Kidney (tissue), 14 donors: ENCODE measurements around the gene HCAR2. TPM values are rescaled to one million over a fixed set of nuclear protein-coding genes. Genes with fewer than 3 reads are reported as not detected.

Experiments used
- DNase-seq, 5 donors: peaks; one replicate each; pipeline ENCODE4 v3.0.0-alpha.2; 2013 to 2020
- FAIRE-seq: peaks from 2 replicates; lab custom pipeline; 2012; peaks lifted over from hg19 to GRCh38; lab: Jason Lieb, UNC
- H3K27ac ChIP-seq, 2 donors: one replicate each; pipeline ENCODE4 v1.7.0; 2013; ENCODE audit warnings: low read depth in 2 of 2, low read length in 2 of 2, inconsistent platforms in 1 of 2
- H3K27me3 ChIP-seq: one replicate; pipeline ENCODE4 v1.7.1; 2013; ENCODE audit warnings: low read length, inconsistent platforms; ENCODE audit not compliant: control insufficient read depth, insufficient read depth
- H3K36me3 ChIP-seq, 3 donors: one replicate each; pipeline versions ENCODE4 v1.7.0 to v1.7.1; 2013; ENCODE audit warnings: low read length in 3 of 3, control low read depth in 1 of 3, inconsistent platforms in 1 of 3; ENCODE audit not compliant: insufficient read depth in 3 of 3, control insufficient read depth in 2 of 3
- H3K4me1 ChIP-seq, 3 donors: one replicate each; pipeline versions ENCODE4 v1.7.0 to v1.7.1; 2013; ENCODE audit warnings: low read length in 3 of 3, inconsistent platforms in 1 of 3, low read depth in 1 of 3; ENCODE audit not compliant: control insufficient read depth in 2 of 3, insufficient read depth in 2 of 3
- H3K4me3 ChIP-seq, 3 donors: one replicate each; pipeline versions ENCODE4 v1.7.0 to v1.8.1; 2013; ENCODE audit warnings: low read length in 3 of 3, control low read depth in 1 of 3, inconsistent platforms in 1 of 3
- H3K9ac ChIP-seq, 3 donors: one replicate each; pipeline versions ENCODE4 v1.7.0 to v1.7.1; 2013; ENCODE audit warnings: low read length in 3 of 3, control low read depth in 1 of 3, inconsistent platforms in 1 of 3
- H3K9me3 ChIP-seq, 3 donors: one replicate each; pipeline versions ENCODE4 v1.7.0 to v1.7.1; 2013; ENCODE audit warnings: low read length in 3 of 3, control low read depth in 1 of 3, inconsistent platforms in 1 of 3; ENCODE audit not compliant: control insufficient read depth in 2 of 3, insufficient read depth in 1 of 3
- intact Hi-C: fragments of 100-400 bp; cut with DNase I; formaldehyde crosslinking; loops from one replicate; pipeline ENCODE4 v1.11.1; 2022
- polyA plus RNA-seq: library from polyadenylated mRNA; stranded (reverse); fragments of 350-450 nt; fragmentation: Illumina TruSeq; extraction: RNeasy Lipid Tissue Mini Kit (QIAGEN cat#74804); gene quantifications from one replicate; pipeline ENCODE4 v1.2.3, GENCODE V29; 2014; ENCODE audit warnings: low read depth, low replicate concordance; ENCODE audit not compliant: insufficient read depth
- total RNA-seq: library from RNA; stranded (reverse); fragmentation: NEBNext Ultra II Directional; extraction: Animal tissue kit (Norgen Biotek cat#: 25700); gene quantifications from one replicate; pipeline ENCODE4 v1.2.1, GENCODE V29; 2021
- TF ChIP-seq, protein P1 (sequence below): IDR thresholded peaks from 3 replicates; pipeline ENCODE4 v1.5.1; 2012; ENCODE audit warnings: mild to moderate bottlenecking, moderate library complexity, borderline replicate concordance; ENCODE audit not compliant: insufficient read depth; ENCODE audit errors: extremely low read depth
- donor health status: control.
- donor health status: control.
- donor health status: control.
- donor health status: control.
- donor health status: control.
- donor health status: DM: yes; HTN: yes; CAD: no.
- donor health status: Normal renal cell carcinoma (clear cell type).

Gene HCAR2
- total and polyA plus RNA-seq, 2 donors from 2014 or later, result not detected

- Histone ChIP-seq H3K27ac (no peak overlapping the region), H3K4me1 (no peaks in the 10 kb centered on the region), H3K36me3 (no peaks in the 10 kb centered on the region), H3K4me3 (no peak overlapping the region), H3K9ac (no peak overlapping the region), H3K9me3 (no peaks in the 10 kb centered on the region), H3K27me3 (no peaks in the 10 kb centered on the region)
- TF ChIP-seq, protein P1, sequence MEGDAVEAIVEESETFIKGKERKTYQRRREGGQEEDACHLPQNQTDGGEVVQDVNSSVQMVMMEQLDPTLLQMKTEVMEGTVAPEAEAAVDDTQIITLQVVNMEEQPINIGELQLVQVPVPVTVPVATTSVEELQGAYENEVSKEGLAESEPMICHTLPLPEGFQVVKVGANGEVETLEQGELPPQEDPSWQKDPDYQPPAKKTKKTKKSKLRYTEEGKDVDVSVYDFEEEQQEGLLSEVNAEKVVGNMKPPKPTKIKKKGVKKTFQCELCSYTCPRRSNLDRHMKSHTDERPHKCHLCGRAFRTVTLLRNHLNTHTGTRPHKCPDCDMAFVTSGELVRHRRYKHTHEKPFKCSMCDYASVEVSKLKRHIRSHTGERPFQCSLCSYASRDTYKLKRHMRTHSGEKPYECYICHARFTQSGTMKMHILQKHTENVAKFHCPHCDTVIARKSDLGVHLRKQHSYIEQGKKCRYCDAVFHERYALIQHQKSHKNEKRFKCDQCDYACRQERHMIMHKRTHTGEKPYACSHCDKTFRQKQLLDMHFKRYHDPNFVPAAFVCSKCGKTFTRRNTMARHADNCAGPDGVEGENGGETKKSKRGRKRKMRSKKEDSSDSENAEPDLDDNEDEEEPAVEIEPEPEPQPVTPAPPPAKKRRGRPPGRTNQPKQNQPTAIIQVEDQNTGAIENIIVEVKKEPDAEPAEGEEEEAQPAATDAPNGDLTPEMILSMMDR, result no peak
- DNase-seq, result peak in 1 of 5 donors; percentile 11
- no peak for FAIRE-seq
- intact Hi-C loops, result no loop called here
Observed at GRCh38 chr12:122740351-122740750, 37.2 kb upstream of the HCAR2 start.

DNA sequence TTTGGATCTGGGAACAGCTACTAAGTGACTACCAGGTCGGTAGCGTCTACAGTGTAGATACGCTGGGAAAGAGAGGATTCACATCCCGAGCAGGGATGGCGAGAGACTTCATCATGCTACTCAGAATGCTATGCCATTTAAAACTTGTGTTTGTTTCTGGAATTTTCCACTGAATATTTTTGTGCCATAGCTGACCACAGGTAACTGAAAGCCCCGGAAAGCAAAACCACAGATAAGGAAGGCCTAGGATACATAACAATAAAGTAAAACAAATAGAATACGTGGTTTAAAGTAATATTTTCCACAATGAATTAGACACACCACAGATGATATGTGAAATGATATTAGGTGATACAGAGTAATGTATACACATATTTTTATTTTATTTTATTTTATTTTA, 35.4 kb upstream of the HCAR2 start:
- Histone ChIP-seq H3K4me1 (no peaks in the 10 kb centered on the region), H3K4me3 (no peak overlapping the region), H3K27ac (no peak overlapping the region), H3K9me3 (no peaks in the 10 kb centered on the region), H3K36me3 (no peaks in the 10 kb centered on the region), H3K9ac (no peak overlapping the region), H3K27me3 (no peaks in the 10 kb centered on the region)
- DNase-seq (no peak), FAIRE-seq (no peak)
- TF ChIP-seq, protein P1, result no peak
- intact Hi-C loops, result no loop called here

- TF ChIP-seq, protein P1, result no peak
Observed at GRCh38 chr12:122732611-122733010, 29.5 kb upstream of the HCAR2 start.

DNA sequence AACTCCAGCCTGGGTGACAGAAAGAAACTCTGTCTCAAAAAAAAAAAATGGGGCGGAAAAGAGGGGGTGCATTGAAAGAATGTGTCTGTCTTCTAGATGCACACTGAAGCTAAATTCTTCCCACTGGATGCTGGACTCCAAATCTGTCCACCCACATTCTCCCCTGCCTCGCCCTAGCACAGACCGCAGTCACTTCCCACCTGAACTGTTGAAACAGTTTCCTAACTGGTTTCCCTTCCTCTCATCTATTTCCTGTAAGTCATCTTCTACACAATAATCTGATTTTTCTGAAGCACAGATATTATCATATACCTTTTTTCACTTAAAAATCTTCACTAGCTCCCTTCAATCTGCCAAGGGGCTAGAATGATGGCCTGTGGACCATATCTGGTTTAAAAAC, 29.0 kb upstream of the HCAR2 start:
- FAIRE-seq (no peak), DNase-seq (no peak)
- no peak overlapping the region for H3K4me3 ChIP-seq
- no peak overlapping the region for H3K27ac ChIP-seq
- no peak overlapping the region for H3K9ac ChIP-seq
- H3K9me3 ChIP-seq, result no peaks in the 10 kb centered on the region
- intact Hi-C loops, result no loop called here
- TF ChIP-seq, protein P1, result no peak
- H3K4me1 ChIP-seq, result peaks cover 0 to 5% (median 0%) of the 10 kb centered on the region in 3 donors
- no peaks in the 10 kb centered on the region for H3K36me3 ChIP-seq
- H3K27me3 ChIP-seq, result no peaks in the 10 kb centered on the region

More at GRCh38 chr12:122732611-122733010, 29.5 kb upstream of the HCAR2 start:
- no peaks in the 10 kb centered on the region for H3K36me3 ChIP-seq
- no peak overlapping the region for H3K27ac ChIP-seq
- peaks cover 0 to 5% (median 0%) of the 10 kb centered on the region in 3 donors for H3K4me1 ChIP-seq
- no peak overlapping the region for H3K9ac ChIP-seq
- H3K9me3 ChIP-seq, result no peaks in the 10 kb centered on the region
- H3K4me3 ChIP-seq, result no peak overlapping the region
- DNase-seq (no peak), FAIRE-seq (no peak)
- intact Hi-C loops, result no loop called here
- H3K27me3 ChIP-seq, result no peaks in the 10 kb centered on the region
